Heart left ventricle (tissue), 13 donors: ENCODE data around the gene SCARB1.

Experiments
- CTCF ChIP-seq, 12 donors: fragments of 200-600 bp; sonication (generic) in 4 of 12; IDR thresholded peaks; one replicate each; pipeline versions ENCODE4 v1.5.0 to v1.8.0; 2018 to 2022; ENCODE audit warnings: antibody characterized with exemption in 12 of 12, mild to moderate bottlenecking in 5 of 12
- POLR2A ChIP-seq, 2 donors: fragments of 450-650 bp; IDR thresholded peaks; one replicate each; pipeline ENCODE4 v1.6.1; 2017; ENCODE audit warnings: antibody characterized with exemption in 2 of 2, mild to moderate bottlenecking in 2 of 2, moderate library complexity in 2 of 2
- donor health status: ischemic (EF 13 %, LVEDD 7.1; RV severe dilation, severe dysfunction).
- donor health status: DM: no; HTN: yes; CAD: no.
- donor health status: DM: no; HTN: no; CAD: no.
- donor health status: ischemic (EF 25% LVEDD 6.9; RV normal size, moderate dysfunction).
- donor health status: ischemic (EF 25% LVEDD 5.7; RV mildly dilated, moderate dysfunction).
- donor health status: ischemic (EF 35%, LVEDD 5.7; RV mildly dilated, moderate dysfunction).
- donor health status: nonischemic (EF 11% LVEDD 7.7; RV severe dilation, severe dysfunction).
- donor health status: DM: yes; HTN: yes; CAD: no.
- donor health status: PGD.
- donor health status: ischemic (EF 29% LVEDD 5.4; RV normal size, mild dysfunction).
- donor health status: nonischemic (EF 23%, LVEDD 6.1; RV moderate dilation, normal function).

- no peak for TF ChIP-seq CTCF (IDR thresholded peaks at IDR 0.05)
- TF ChIP-seq POLR2A (IDR thresholded peaks at IDR 0.05), result no peak
Observed at GRCh38 chr12:124741211-124741610, 122.5 kb downstream of the SCARB1 start.
